Central memory CD8-positive, alpha-beta T cell (primary cell): ENCODE results near the gene ACTN4.
A peak's percentile ranks its signal among the peaks of the same experiment; 100 is the strongest.
"Not testable (repeated sequence)": the region's sequence is repeated elsewhere in the genome, so short reads cannot be mapped to it uniquely, and the experiment has no call there.

Source experiments
- ATAC-seq: fragments of 150-1000 bp; cut with Tn5 transposase; replicated peaks from 2 replicates; pipeline ENCODE4 v1.10.0; 2022; ENCODE audit warnings: mild to moderate bottlenecking, moderate FRiP score, moderate number of reproducible peaks; ENCODE audit not compliant: poor library complexity, severe bottlenecking; ENCODE audit errors: extremely low read depth
- DNase-seq, 2 donors: peaks; one replicate each; pipeline ENCODE4 v3.0.0; 2021; ENCODE audit warnings: low spot score in 2 of 2
- H3K27ac Mint-ChIP-seq: one replicate; pipeline ENCODE4 v1.8.0; 2022; ENCODE audit warnings: low read depth, mild to moderate bottlenecking, moderate library complexity, mixed read lengths
- H3K27me3 Mint-ChIP-seq: one replicate; pipeline ENCODE4 v1.8.0; 2022; ENCODE audit warnings: mixed read lengths
- H3K36me3 Mint-ChIP-seq: one replicate; pipeline ENCODE4 v1.8.0; 2022; ENCODE audit warnings: mild to moderate bottlenecking, moderate library complexity, mixed read lengths; ENCODE audit not compliant: insufficient read depth
- H3K4me1 Mint-ChIP-seq: one replicate; pipeline ENCODE4 v1.8.0; 2022; ENCODE audit warnings: mixed read lengths
- H3K4me3 Mint-ChIP-seq: one replicate; pipeline ENCODE4 v1.8.0; 2022; ENCODE audit warnings: mild to moderate bottlenecking, moderate library complexity, mixed read lengths
- H3K9me3 Mint-ChIP-seq: one replicate; pipeline ENCODE4 v1.8.0; 2022; ENCODE audit warnings: mixed read lengths

Gene ACTN4

DNA sequence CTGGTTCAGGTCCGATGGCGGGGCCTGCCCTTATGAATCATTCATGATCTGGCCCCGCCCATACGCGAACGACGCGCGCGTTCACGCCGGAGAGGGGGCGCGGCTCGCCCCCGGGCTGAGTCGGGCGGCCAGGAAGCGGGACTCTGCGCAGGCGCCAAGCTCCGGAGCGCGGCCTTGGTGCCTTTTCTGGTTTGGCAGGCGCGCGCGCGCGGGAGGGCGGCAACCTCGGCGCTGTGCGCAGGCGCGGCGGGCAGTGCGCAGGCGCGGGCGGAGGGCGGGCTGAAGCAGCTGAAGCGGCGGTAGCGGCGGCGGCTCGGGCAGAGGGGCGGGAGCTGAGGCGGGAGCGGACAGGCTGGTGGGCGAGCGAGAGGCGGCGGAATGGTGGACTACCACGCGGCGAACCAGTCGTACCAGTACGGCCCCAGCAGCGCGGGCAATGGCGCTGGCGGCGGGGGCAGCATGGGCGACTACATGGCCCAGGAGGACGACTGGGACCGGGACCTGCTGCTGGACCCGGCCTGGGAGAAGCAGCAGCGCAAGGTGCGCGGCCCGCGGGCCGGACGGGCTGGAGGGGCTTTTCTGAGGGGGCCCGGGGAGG is at the start of gene ACTN4:
ACTN4 (plus strand) TSS at position 282 of the 598 bp plus-strand sequence; CDS start at position 379, 97 bp downstream.
- H3K27me3 Mint-ChIP-seq = no peaks in the 10 kb centered on the region
- H3K4me3 Mint-ChIP-seq = peak within 1 kb of the TSS; percentile 87
- ATAC-seq = peak; percentile 91
- DNase-seq = peak; percentile 99 to 100
- H3K27ac Mint-ChIP-seq = peak within 1 kb of the TSS; percentile 89
- no peaks in the 10 kb centered on the region for H3K9me3 Mint-ChIP-seq
- peaks cover 48% of the 10 kb centered on the region for H3K4me1 Mint-ChIP-seq
- peaks cover 17% of the 10 kb centered on the region for H3K36me3 Mint-ChIP-seq

DNA sequence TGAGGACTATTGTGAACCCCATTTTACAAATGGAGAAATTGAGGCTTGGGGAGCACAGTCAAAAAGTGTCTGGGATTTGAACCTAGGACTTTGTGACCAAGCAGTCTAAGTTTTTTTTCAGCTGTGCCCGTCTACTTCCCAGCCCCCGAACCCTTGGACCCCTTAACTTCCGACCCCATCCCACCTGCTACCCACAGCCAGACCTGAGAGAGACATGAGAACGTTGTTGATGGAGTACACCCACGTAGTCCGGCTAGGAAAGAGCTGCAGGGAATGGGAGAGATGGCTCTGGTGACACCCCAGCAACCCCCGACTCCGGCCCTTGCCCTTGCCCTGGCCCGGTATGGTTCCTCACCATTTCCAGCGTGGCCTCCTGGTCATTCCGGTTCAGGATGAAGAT is 47.7 kb upstream of the ACTN4 start:
- Mint-ChIP-seq H3K36me3 (peaks cover 48% of the 10 kb centered on the region), H3K27me3 (no peaks in the 10 kb centered on the region), H3K4me3 (no peak overlapping the region), H3K9me3 (no peaks in the 10 kb centered on the region), H3K4me1 (peaks cover 15% of the 10 kb centered on the region), H3K27ac (peak overlapping the region; percentile 56)
- DNase-seq (no peak), ATAC-seq (no peak)

DNA sequence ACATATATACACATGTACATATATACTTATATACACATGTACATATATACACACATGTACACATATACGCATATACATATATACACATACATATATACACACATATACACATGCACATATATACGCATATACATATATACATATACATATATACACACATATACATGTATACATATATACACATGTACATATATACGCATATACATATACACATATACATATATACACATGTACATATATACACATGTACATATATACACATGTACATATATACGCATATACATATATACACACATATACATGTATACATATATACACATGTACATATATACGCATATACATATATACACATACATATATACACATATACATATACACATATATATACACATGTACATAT is 44.6 kb upstream of the ACTN4 start:
- DNase-seq, H3K9me3 Mint-ChIP-seq, H3K27ac Mint-ChIP-seq, H3K27me3 Mint-ChIP-seq, ATAC-seq, H3K4me3 Mint-ChIP-seq: not testable (repeated sequence)
- Mint-ChIP-seq H3K4me1 (peaks cover 30% of the 10 kb centered on the region), H3K36me3 (peaks cover 56% of the 10 kb centered on the region)

DNA sequence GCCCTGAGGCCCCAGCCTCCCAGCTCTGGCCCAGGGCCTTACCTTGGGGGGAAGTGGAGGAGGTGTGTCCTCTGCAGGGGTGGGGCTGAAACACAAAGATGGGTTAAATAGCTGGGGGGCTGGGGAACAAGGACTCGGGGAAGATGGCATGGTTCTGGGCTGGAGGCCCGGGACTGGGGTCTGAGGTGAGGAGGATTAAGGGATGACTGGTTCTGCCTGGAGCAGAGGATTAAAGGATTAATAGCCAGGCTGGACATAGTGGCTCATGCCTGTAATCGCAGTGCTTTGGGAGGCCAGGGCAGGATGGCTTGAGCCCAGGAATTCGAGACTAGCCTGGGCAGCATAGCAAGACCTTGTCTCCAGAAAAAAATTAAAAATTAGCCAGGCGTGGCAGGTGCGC is 41.3 kb upstream of the ACTN4 start:
- DNase-seq (no peak), ATAC-seq (no peak)
- H3K9me3 Mint-ChIP-seq = no peaks in the 10 kb centered on the region
- peaks cover 66% of the 10 kb centered on the region for H3K36me3 Mint-ChIP-seq
- peak overlapping the region; percentile 77 for H3K27ac Mint-ChIP-seq
- H3K4me3 Mint-ChIP-seq = no peak overlapping the region
- no peaks in the 10 kb centered on the region for H3K27me3 Mint-ChIP-seq
- peaks cover 26% of the 10 kb centered on the region for H3K4me1 Mint-ChIP-seq

DNA sequence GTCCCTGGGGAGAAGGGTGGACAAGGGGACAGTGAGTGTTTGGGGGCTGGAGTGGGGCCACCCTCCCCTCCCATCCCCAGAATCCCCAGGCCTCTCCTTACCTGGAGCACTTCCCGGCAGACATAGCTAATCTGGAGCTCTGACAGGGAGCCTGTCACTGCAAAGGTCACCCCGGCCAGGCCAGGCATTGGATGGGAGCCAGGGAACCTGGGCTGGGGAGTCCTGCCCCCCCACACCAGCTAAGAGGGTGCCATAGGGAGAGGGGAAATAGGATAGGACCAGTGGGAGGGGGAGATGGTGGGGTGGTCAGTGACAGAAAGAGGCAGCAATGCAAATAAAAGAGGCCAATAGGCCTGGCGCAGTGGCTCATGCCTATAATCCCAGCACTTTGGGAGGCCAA is 33.2 kb upstream of the ACTN4 start:
- H3K4me1 Mint-ChIP-seq = peaks cover 58% of the 10 kb centered on the region
- ATAC-seq (no peak), DNase-seq (no peak)
- no peaks in the 10 kb centered on the region for H3K9me3 Mint-ChIP-seq
- H3K4me3 Mint-ChIP-seq = peak overlapping the region; percentile 97
- H3K27me3 Mint-ChIP-seq = no peaks in the 10 kb centered on the region
- H3K36me3 Mint-ChIP-seq = peaks cover 61% of the 10 kb centered on the region
- H3K27ac Mint-ChIP-seq = peak overlapping the region; percentile 78

DNA sequence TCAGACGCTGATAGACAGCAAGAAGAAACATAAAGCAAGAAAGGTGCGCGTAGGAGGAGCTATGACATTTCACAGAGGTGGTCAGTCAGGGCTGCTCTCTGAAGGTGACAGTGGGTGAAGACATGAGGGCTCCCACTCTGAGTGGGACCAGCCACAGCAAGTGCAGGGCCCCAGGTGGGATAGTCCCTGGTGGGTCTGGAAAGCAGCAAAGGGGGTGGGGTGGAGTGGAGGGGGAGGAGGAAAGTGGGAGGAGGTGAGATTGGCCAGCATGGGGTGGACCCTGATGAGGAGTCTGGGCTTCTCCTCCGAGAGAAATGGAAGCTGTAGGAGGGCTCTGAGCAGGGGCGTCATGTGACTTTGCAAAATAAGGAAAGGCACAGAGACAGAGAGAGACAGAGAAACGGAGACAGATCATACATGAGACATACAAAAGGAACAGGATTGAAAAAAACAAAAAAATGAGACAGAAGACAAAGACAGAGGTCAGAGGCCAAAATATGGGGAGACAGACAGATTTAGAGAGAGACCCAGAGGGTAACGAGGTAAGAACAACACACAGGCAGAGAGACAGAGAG is 32.4 kb upstream of the ACTN4 start:
- Mint-ChIP-seq H3K4me1 (peaks cover 66% of the 10 kb centered on the region), H3K4me3 (peak overlapping the region; percentile 97), H3K9me3 (no peaks in the 10 kb centered on the region), H3K27ac (peak overlapping the region; percentile 76), H3K36me3 (peaks cover 57% of the 10 kb centered on the region), H3K27me3 (no peaks in the 10 kb centered on the region)
- ATAC-seq (no peak), DNase-seq (no peak)

DNA sequence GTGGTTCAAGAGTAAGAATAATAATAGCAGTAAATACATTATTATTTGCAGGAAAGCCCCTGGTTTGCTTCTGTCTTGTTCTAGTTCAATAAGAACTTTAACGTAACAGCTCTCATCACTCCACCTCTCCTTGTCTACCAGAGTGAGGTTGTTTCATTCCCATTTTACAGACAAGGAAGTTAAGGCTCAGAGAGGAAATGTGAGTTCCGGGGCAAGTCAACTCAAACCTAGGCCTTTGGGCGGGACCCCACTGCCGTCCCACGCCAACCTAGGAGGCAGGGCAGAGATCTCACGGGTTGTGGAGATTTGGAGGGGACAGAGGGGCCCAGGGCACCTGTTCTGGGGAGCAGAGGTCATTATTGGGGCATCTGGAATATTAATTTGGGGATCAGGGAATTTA is 31.2 kb upstream of the ACTN4 start:
- Mint-ChIP-seq H3K36me3 (peaks cover 53% of the 10 kb centered on the region), H3K4me3 (peak overlapping the region; percentile 97), H3K27me3 (no peaks in the 10 kb centered on the region), H3K4me1 (peaks cover 65% of the 10 kb centered on the region), H3K9me3 (no peaks in the 10 kb centered on the region), H3K27ac (peak overlapping the region; percentile 99)
- ATAC-seq = no peak
- no peak for DNase-seq

DNA sequence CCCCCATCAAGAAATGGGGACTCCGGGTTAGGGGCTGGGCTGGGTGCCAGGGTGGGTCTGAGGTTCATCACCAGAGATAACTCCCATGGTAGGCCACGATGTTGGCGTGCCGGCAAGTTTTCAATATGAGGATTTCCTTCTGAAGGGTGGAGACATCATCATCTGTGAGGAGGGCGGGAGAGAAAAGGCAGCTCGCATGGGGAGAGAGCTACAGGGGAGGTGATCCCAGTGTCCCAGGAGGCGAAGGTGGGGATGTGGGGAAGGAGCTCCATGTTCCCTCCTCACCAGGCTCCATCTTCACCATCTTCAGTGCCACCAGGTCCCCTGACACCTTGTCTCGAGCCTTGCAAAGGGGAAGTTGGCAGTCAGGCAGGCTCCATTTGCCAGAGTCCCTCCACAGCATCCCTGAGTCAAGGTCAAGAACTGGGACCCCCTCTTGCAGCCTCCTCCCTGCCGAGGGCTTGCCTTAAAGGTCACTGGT is 30.1 kb upstream of the ACTN4 start:
- Mint-ChIP-seq H3K4me3 (peak overlapping the region; percentile 97), H3K4me1 (peaks cover 62% of the 10 kb centered on the region), H3K27ac (peak overlapping the region; percentile 99), H3K9me3 (no peaks in the 10 kb centered on the region), H3K27me3 (no peaks in the 10 kb centered on the region), H3K36me3 (peaks cover 55% of the 10 kb centered on the region)
- DNase-seq (no peak), ATAC-seq (no peak)

DNA sequence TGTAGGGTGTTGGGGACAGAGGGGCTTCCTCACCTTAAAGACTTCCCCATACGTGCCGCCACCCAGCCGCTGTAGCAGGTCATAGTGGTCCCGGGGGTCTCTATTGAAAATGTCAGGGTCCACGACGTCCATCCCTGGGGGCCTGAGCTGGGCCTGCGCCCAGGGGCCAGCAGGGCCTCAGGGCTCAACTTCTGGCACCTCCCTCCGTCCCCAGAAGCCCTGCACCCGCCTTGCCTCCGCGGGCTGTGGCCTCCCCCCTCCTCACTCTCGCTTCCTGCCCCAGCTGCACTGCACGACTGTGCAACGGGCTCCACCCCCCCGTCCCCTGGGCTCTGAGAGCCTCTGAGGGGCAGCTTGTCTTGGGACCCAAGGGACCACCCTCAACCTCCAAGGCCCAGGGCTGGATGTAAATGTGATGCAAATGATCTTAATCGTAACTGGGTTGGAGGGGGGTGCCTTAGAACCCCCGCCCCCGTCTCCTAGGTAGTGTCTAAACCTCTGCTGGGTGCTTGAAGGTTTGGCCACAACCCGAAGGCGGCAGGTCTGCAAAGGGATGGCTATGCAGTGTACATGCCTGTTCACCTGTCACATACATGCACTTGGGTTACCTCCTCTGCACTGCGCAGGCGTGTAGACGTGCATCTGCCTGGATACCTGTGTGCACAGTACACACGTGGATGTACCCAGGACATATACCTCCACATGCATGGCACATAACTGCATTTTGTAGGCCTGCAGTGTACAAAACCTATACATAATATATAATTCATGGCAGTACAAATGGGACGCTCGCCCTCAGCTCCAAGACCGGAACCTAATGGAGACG is 29.5 kb upstream of the ACTN4 start, which contains the start of gene MAP4K1:
MAP4K1 (minus strand) TSS at position 190 of the 826 bp plus-strand sequence; CDS start at position 132, 58 bp downstream.
- peaks cover 56% of the 10 kb centered on the region for H3K4me1 Mint-ChIP-seq
- peak; percentile 66 for ATAC-seq
- H3K4me3 Mint-ChIP-seq = peak within 1 kb of the TSS; percentile 97
- no peaks in the 10 kb centered on the region for H3K27me3 Mint-ChIP-seq
- peak within 1 kb of the TSS; percentile 99 for H3K27ac Mint-ChIP-seq
- H3K36me3 Mint-ChIP-seq = peaks cover 52% of the 10 kb centered on the region
- peak; percentile 42 to 45 for DNase-seq
- no peaks in the 10 kb centered on the region for H3K9me3 Mint-ChIP-seq

DNA sequence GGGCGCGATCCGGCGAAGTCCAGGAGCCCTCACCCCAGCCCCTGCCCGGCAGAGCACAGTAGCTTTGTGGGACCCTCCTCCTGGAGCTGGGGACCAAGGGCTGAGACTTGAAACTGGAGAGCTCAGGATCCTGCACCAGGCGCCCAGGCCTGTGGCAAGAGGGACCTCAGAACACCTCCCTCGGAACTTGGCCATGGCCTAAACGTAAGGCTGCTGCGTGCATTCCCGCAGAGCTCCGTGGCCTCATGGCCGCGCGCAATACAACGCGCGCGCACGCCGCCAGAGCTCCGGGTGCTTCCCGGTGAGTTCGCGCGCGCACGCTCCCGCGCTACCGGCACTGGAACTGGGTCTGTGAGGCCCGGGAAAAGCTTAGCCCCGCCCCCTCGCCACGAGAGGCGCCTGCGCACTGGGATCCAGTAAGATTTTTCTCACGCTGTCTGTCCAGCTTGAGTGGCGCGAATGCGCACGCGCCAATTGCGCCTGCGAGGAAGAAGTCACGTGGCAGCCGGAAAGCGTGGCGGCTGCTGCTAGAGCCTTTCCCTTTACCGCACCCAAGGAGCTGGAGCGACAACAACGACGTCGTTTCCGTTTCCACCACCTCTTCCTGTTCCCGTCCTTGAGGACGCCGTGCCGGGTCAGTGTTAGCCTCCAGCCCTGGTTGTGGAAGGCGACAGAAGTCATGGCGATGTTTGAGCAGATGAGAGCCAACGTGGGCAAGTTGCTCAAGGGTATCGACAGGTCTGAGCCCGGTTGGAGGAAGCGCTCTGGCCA is 28.7 kb upstream of the ACTN4 start, which contains the start of gene EIF3K:
EIF3K (plus strand) TSS at position 599 of the 771 bp plus-strand sequence; CDS start at position 680, 81 bp downstream.
- Mint-ChIP-seq H3K4me1 (peaks cover 49% of the 10 kb centered on the region), H3K9me3 (no peaks in the 10 kb centered on the region), H3K27ac (peak within 1 kb of the TSS; percentile 99), H3K36me3 (peaks cover 49% of the 10 kb centered on the region), H3K4me3 (peak within 1 kb of the TSS; percentile 97), H3K27me3 (no peaks in the 10 kb centered on the region)
- peak; percentile 91 for DNase-seq
- ATAC-seq = peak; percentile 65

DNA sequence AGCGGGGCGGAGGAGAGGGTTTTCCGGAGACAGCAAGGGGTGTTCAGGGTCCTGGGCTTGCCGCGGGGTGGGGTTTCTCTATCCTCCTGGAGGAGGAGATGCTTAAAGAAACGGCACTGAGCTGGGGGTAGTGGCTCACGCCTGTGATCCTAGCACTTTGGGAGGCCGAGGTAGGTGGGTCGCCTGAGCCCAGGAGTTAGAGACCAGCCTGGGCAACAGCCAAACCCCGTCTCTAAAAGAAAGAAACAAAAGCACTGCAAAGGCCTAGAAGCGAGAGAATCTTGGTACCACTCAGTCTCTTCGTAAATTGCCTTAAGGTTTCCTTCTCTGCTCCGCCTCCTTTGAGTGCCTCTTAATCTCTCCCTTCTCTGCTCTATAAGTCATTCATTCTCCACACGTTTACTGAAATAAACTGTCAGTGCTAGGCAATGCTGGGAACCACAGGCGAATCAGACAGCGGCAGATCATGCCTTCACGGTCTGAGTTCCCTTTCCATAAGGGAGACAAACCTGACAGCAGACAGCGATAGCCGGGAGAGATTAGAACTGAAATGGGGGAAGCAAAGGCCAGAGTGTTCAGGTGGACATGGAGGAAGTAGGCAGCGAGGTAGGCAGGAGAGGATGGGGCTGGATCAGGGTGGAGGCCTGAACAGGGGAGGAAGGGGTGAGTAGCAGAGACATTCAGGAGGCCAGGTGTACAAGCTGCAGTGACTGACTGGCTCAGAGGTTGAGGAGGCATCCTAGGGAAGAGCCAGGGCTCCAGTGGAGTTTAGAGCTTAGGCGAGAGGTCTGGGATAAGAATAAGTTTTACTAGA is 27.9 kb upstream of the ACTN4 start:
- H3K27me3 Mint-ChIP-seq = no peaks in the 10 kb centered on the region
- H3K27ac Mint-ChIP-seq = peak overlapping the region; percentile 97
- no peaks in the 10 kb centered on the region for H3K9me3 Mint-ChIP-seq
- peaks cover 51% of the 10 kb centered on the region for H3K36me3 Mint-ChIP-seq
- ATAC-seq (no peak), DNase-seq (no peak)
- H3K4me3 Mint-ChIP-seq = peak overlapping the region; percentile 97
- peaks cover 49% of the 10 kb centered on the region for H3K4me1 Mint-ChIP-seq
